NCI-H748 (cell line): Measurements from ENCODE around the gene GRAMD1B.
"Not testable (repeated sequence)": the region's sequence is repeated elsewhere in the genome, so short reads cannot be mapped to it uniquely, and the experiment has no call there.

Experiments
- DNase-seq: peaks from one replicate; lab custom pipeline; 2025; ENCODE audit not compliant: unreplicated experiment; lab: John Stamatoyannopoulos, UW

GRAMD1B gene

GRCh38 chr11:123443851-123444623 is 14.0 kb downstream of the GRAMD1B start:
- no peak for DNase-seq

- DNase-seq: no peak
Measured at GRCh38 chr11:123448823-123449222, 18.8 kb downstream of the GRAMD1B start.

GRCh38 chr11:123449436-123449835 is 19.4 kb downstream of the GRAMD1B start:
- DNase-seq: no peak

GRCh38 chr11:123450623-123451022 is 20.6 kb downstream of the GRAMD1B start:
- DNase-seq: no peak

GRCh38 chr11:123451183-123451781 is 21.2 kb downstream of the GRAMD1B start:
- DNase-seq: peak; percentile 55

- DNase-seq: no peak
Measured at GRCh38 chr11:123452794-123453193, 22.7 kb downstream of the GRAMD1B start.

GRCh38 chr11:123454060-123454651 is 24.1 kb downstream of the GRAMD1B start:
- DNase-seq: no peak

- DNase-seq: no peak
Measured at GRCh38 chr11:123454796-123455195, 24.7 kb downstream of the GRAMD1B start.

- not testable (repeated sequence) for DNase-seq
Measured at GRCh38 chr11:123456448-123456847, 26.4 kb downstream of the GRAMD1B start.

- no peak for DNase-seq
Measured at GRCh38 chr11:123457187-123457770, 27.2 kb downstream of the GRAMD1B start.

- no peak for DNase-seq
Measured at GRCh38 chr11:123458501-123458900, 28.4 kb downstream of the GRAMD1B start.

GRCh38 chr11:123460012-123460700 is 30.1 kb downstream of the GRAMD1B start:
- no peak for DNase-seq

- DNase-seq: no peak
Measured at GRCh38 chr11:123461164-123461563, 31.1 kb downstream of the GRAMD1B start.

GRCh38 chr11:123465667-123466066 is 35.6 kb downstream of the GRAMD1B start:
- not testable (repeated sequence) for DNase-seq

GRCh38 chr11:123466172-123466571 is 36.1 kb downstream of the GRAMD1B start:
- not testable (repeated sequence) for DNase-seq

- no peak for DNase-seq
Measured at GRCh38 chr11:123469089-123469488, 39.0 kb downstream of the GRAMD1B start.

- DNase-seq: no peak
Measured at GRCh38 chr11:123469586-123469985, 39.5 kb downstream of the GRAMD1B start.

GRCh38 chr11:123470842-123471241 is 40.8 kb downstream of the GRAMD1B start:
- no peak for DNase-seq

GRCh38 chr11:123472236-123472935 is 42.3 kb downstream of the GRAMD1B start:
- DNase-seq: peak; percentile 40

- DNase-seq: no peak
Measured at GRCh38 chr11:123473941-123474677, 44.0 kb downstream of the GRAMD1B start.
